ENCODE data around the gene LSM4.

LSM4 gene

GRCh38 chr19:18332917-18333530, 10.1 kb upstream of the LSM4 start:
- Histone ChIP-seq H3K36me3 (ENCODE audit: control insufficient read depth in 2 of 2, insufficient read depth in 1 of 2, low read length in 2 of 2) (no peaks in the 10 kb centered on the region), H3K9me3 (ENCODE audit: control insufficient read depth, insufficient read depth, low read depth, low read length) (no peaks in the 10 kb centered on the region), H3K27ac (ENCODE audit: extremely low read depth, low read depth, low read length) (no peak overlapping the region), H3K4me1 (ENCODE audit: control insufficient read depth, insufficient read depth, low read length) (no peaks in the 10 kb centered on the region), H3K4me3 (ENCODE audit: low read depth, low read length) (no peak overlapping the region)
- ChIA-PET POLR2A (interaction anchor here (1.8 kb wide), 1 partner anchor 52 kb away, joined by 9 read pairs; the partner anchor contains the start of gene JUND), CTCF (interaction anchor here (0.5 to 9.9 kb wide), 4 partner anchors 13 to 125 kb away, joined by 3 to 195 read pairs (median 4); partner anchors contain the start of gene JUND)
- TF ChIP-seq ZNF26 (tag by site-specific recombination; IDR thresholded peaks at IDR 0.05) = no peak
- no peak for TF ChIP-seq ZNF660 (tag by site-specific recombination; IDR thresholded peaks at IDR 0.05)
- TF ChIP-seq SCRT1 (tag by site-specific recombination; IDR thresholded peaks at IDR 0.05; ENCODE audit: borderline replicate concordance) = no peak
- TF ChIP-seq ZNF555 (tag by site-specific recombination; conservative IDR thresholded peaks at IDR 0.05) = no peak
- TF ChIP-seq CTCF (tag by site-specific recombination; IDR thresholded peaks at IDR 0.05) = no peak
- no peak for TF ChIP-seq ZNF530 (tag by site-specific recombination; IDR thresholded peaks at IDR 0.05; ENCODE audit: low read depth)
- no peak for TF ChIP-seq BCL6B (tag by site-specific recombination; IDR thresholded peaks at IDR 0.05)
- TF ChIP-seq YY2 (tag by site-specific recombination; IDR thresholded peaks at IDR 0.05) = no peak
- no peak for TF ChIP-seq ZNF677 (tag by site-specific recombination; IDR thresholded peaks at IDR 0.05)
- TF ChIP-seq ZNF571 (tag by site-specific recombination; IDR thresholded peaks at IDR 0.05) = no peak
- no peak for TF ChIP-seq ZNF223 (tag by site-specific recombination; IDR thresholded peaks at IDR 0.05)
- no peak for TF ChIP-seq ZNF645 (tag by site-specific recombination; IDR thresholded peaks at IDR 0.05)
- no peak for TF ChIP-seq ZNF426 (tag by site-specific recombination; IDR thresholded peaks at IDR 0.05)
- TF ChIP-seq ATF2 (tag by site-specific recombination; IDR thresholded peaks at IDR 0.05; ENCODE audit: low read depth) = no peak

GRCh38 chr19:18330868-18331267, 8.0 kb upstream of the LSM4 start:
- Histone ChIP-seq H3K4me3 (ENCODE audit: low read depth, low read length) (no peak overlapping the region), H3K27ac (ENCODE audit: extremely low read depth, low read depth, low read length) (no peak overlapping the region), H3K36me3 (ENCODE audit: control insufficient read depth in 2 of 2, insufficient read depth in 1 of 2, low read length in 2 of 2) (no peaks in the 10 kb centered on the region), H3K9me3 (ENCODE audit: control insufficient read depth, insufficient read depth, low read depth, low read length) (no peaks in the 10 kb centered on the region), H3K4me1 (ENCODE audit: control insufficient read depth, insufficient read depth, low read length) (no peaks in the 10 kb centered on the region)
- CTCF ChIA-PET = interaction anchor here (0.6 to 9.9 kb wide), 3 partner anchors 7 to 51 kb away, joined by 4 to 195 read pairs (median 58); partner anchors contain the start of gene JUND
- TF ChIP-seq ZNF610 (tag by site-specific recombination; IDR thresholded peaks at IDR 0.05; ENCODE audit: borderline replicate concordance) (no peak), BCL11B (tag by site-specific recombination; IDR thresholded peaks at IDR 0.05; ENCODE audit: low read depth) (no peak)
- POLR2A ChIA-PET = interaction anchor here (0.7 to 4.9 kb wide), 2 partner anchors 32 to 51 kb away, joined by 3 to 117 read pairs; partner anchors contain the start of gene JUND
